Mononuclear cell (primary cell): ENCODE data around the gene CALM1. TPM values are rescaled to one million over a fixed set of nuclear protein-coding genes. Genes with fewer than 3 reads are reported as not detected.
"Not testable (repeated sequence)": the region's sequence is repeated elsewhere in the genome, so short reads cannot be mapped to it uniquely, and the experiment has no call there.

Experiments
- H3K27me3 ChIP-seq: 2 replicates; pipeline ENCODE4 v1.6.0; 2011; ENCODE audit warnings: low read length, control low read depth; ENCODE audit not compliant: insufficient read depth
- H3K4me1 ChIP-seq: 2 replicates; pipeline ENCODE4 v1.5.1; 2011; ENCODE audit warnings: mild to moderate bottlenecking, low read length, control low read depth; ENCODE audit not compliant: insufficient read depth
- H3K4me3 ChIP-seq: 2 replicates; pipeline ENCODE4 v1.5.1; 2011; ENCODE audit warnings: mild to moderate bottlenecking, low read length, moderate library complexity
- H3K9me3 ChIP-seq: 2 replicates; pipeline ENCODE4 v1.5.1; 2011; ENCODE audit warnings: low read depth, mild to moderate bottlenecking, control low read depth, low read length
- total RNA-seq: library from RNA; depleted of rRNA; stranded (reverse); fragments of >200 nt; gene quantifications from one replicate; pipeline ENCODE4 v1.2.3, GENCODE V29; 2012

The CALM1 gene
- total RNA-seq, 1 donor: 718 TPM

GRCh38 chr14:90378249-90378648 is 18.6 kb upstream of the CALM1 start:
- Histone ChIP-seq H3K4me3 (no peak overlapping the region), H3K9me3 (no peaks in the 10 kb centered on the region), H3K27me3 (no peaks in the 10 kb centered on the region), H3K4me1 (peaks cover 10% of the 10 kb centered on the region)

- Histone ChIP-seq H3K27me3 (no peaks in the 10 kb centered on the region), H3K4me3 (no peak overlapping the region), H3K9me3 (no peaks in the 10 kb centered on the region), H3K4me1 (peaks cover 18% of the 10 kb centered on the region)
These were observed 17.7 kb upstream of the CALM1 start for GRCh38 chr14:90379106-90379505.

- H3K9me3 ChIP-seq: no peaks in the 10 kb centered on the region
- H3K27me3 ChIP-seq: no peaks in the 10 kb centered on the region
- no peak overlapping the region for H3K4me3 ChIP-seq
- peaks cover 30% of the 10 kb centered on the region for H3K4me1 ChIP-seq
These were observed 15.6 kb upstream of the CALM1 start for GRCh38 chr14:90381011-90381786.

- H3K27me3 ChIP-seq: no peaks in the 10 kb centered on the region
- peaks cover 30% of the 10 kb centered on the region for H3K4me1 ChIP-seq
- peak overlapping the region; percentile 61 for H3K4me3 ChIP-seq
- H3K9me3 ChIP-seq: no peaks in the 10 kb centered on the region
These were observed 14.8 kb upstream of the CALM1 start for GRCh38 chr14:90381999-90382451.

- Histone ChIP-seq H3K4me1 (peaks cover 30% of the 10 kb centered on the region), H3K27me3 (no peaks in the 10 kb centered on the region), H3K4me3 (peak overlapping the region; percentile 61), H3K9me3 (no peaks in the 10 kb centered on the region)
These were observed 14.2 kb upstream of the CALM1 start for GRCh38 chr14:90382491-90383125.

- Histone ChIP-seq H3K4me3 (peak overlapping the region; percentile 61), H3K4me1 (peaks cover 30% of the 10 kb centered on the region), H3K9me3 (no peaks in the 10 kb centered on the region), H3K27me3 (no peaks in the 10 kb centered on the region)
These were observed 13.6 kb upstream of the CALM1 start for GRCh38 chr14:90383126-90383730.

GRCh38 chr14:90383731-90384542 is 12.9 kb upstream of the CALM1 start:
- Histone ChIP-seq H3K9me3 (no peaks in the 10 kb centered on the region), H3K4me1 (peaks cover 30% of the 10 kb centered on the region), H3K4me3 (peak overlapping the region; percentile 61), H3K27me3 (no peaks in the 10 kb centered on the region)

- no peaks in the 10 kb centered on the region for H3K9me3 ChIP-seq
- H3K4me1 ChIP-seq: peaks cover 30% of the 10 kb centered on the region
- no peak overlapping the region for H3K4me3 ChIP-seq
- H3K27me3 ChIP-seq: no peaks in the 10 kb centered on the region
These were observed 12.3 kb upstream of the CALM1 start for GRCh38 chr14:90384543-90384911.

- H3K4me1 ChIP-seq: peaks cover 30% of the 10 kb centered on the region
- no peak overlapping the region for H3K4me3 ChIP-seq
- H3K27me3 ChIP-seq: no peaks in the 10 kb centered on the region
- no peaks in the 10 kb centered on the region for H3K9me3 ChIP-seq
These were observed 10.5 kb upstream of the CALM1 start for GRCh38 chr14:90386321-90386720.

- Histone ChIP-seq H3K4me3 (no peak overlapping the region), H3K9me3 (no peaks in the 10 kb centered on the region), H3K27me3 (no peaks in the 10 kb centered on the region), H3K4me1 (peaks cover 21% of the 10 kb centered on the region)
These were observed 9.5 kb upstream of the CALM1 start for GRCh38 chr14:90387206-90387760.

- no peaks in the 10 kb centered on the region for H3K27me3 ChIP-seq
These were observed 8.4 kb upstream of the CALM1 start for GRCh38 chr14:90388437-90388836.

GRCh38 chr14:90388982-90389381 is 7.8 kb upstream of the CALM1 start:
- no peaks in the 10 kb centered on the region for H3K27me3 ChIP-seq
- no peak overlapping the region for H3K4me3 ChIP-seq
- peaks cover 13% of the 10 kb centered on the region for H3K4me1 ChIP-seq
- H3K9me3 ChIP-seq: no peaks in the 10 kb centered on the region

More at GRCh38 chr14:90388437-90388836, 8.4 kb upstream of the CALM1 start:
- peaks cover 19% of the 10 kb centered on the region for H3K4me1 ChIP-seq
- no peaks in the 10 kb centered on the region for H3K9me3 ChIP-seq
- no peak overlapping the region for H3K4me3 ChIP-seq

- no peaks in the 10 kb centered on the region for H3K9me3 ChIP-seq
- peaks cover 10% of the 10 kb centered on the region for H3K4me1 ChIP-seq
- no peaks in the 10 kb centered on the region for H3K27me3 ChIP-seq
- H3K4me3 ChIP-seq: no peak overlapping the region
These were observed 2.9 kb upstream of the CALM1 start for GRCh38 chr14:90393966-90394365.

GRCh38 chr14:90394782-90395181 is 2.0 kb upstream of the CALM1 start:
- not testable (repeated sequence) for H3K27me3 ChIP-seq, H3K9me3 ChIP-seq, H3K4me3 ChIP-seq
- H3K4me1 ChIP-seq: peaks cover 18% of the 10 kb centered on the region
